ENCODE data around the gene FGF12.

DNA sequence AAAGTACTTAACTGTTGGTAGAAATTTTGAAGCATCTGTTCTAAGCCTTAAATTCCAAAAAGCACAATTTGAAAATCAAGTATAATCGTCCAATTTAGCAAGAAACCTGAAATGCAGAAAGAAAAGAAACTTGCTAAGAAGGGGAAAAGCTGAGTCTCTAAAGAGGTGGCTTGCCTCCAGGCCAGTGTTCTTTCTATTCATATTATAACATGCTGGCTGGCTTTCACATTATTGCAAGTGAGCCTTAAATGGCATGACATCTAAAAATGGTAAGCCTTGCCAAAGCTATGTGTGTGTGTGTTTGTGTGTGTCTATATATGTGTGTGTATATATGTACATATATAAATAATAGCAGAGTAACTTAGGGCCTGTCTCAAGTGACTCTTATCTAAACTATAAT lies 89.5 kb downstream of the FGF12 start:
- TF ChIP-seq CTCF (IDR thresholded peaks at IDR 0.05) (no peak), POLR2AphosphoS5 (IDR thresholded peaks at IDR 0.05) (no peak)

Data from breast epithelium (tissue), 3 donors.